Keratinocyte (primary cell): Measurements from ENCODE around the gene PGBD1. TPM values are rescaled to one million over a fixed set of nuclear protein-coding genes. Genes with fewer than 3 reads are reported as not detected.

Experiments
- DNase-seq: peaks from one replicate; pipeline ENCODE4 v3.0.0-alpha.2; 2011; ENCODE audit warnings: low read depth, missing footprints, low spot score
- FAIRE-seq: peaks from 2 replicates; lab custom pipeline; 2011; peaks lifted over from hg19 to GRCh38; lab: Jason Lieb, UNC
- H2AFZ ChIP-seq: 2 replicates; pipeline ENCODE4 v1.6.0; 2012; ENCODE audit warnings: low read length, control low read depth, inconsistent platforms; ENCODE audit not compliant: control insufficient read depth
- H3K27ac ChIP-seq: 2 replicates; pipeline ENCODE4 v1.5.1; 2011; ENCODE audit warnings: low read length; ENCODE audit not compliant: control insufficient read depth, insufficient read depth
- H3K27me3 ChIP-seq: 3 replicates; pipeline ENCODE4 v1.6.0; 2011; ENCODE audit warnings: low read length; ENCODE audit not compliant: control insufficient read depth, insufficient read depth; ENCODE audit errors: extremely low read depth
- H3K36me3 ChIP-seq, 2 experiments: 2 replicates in 1 of 2; 3 replicates in 1 of 2; pipeline ENCODE4 v1.5.1; 2011; ENCODE audit warnings: low read length in 2 of 2, mild to moderate bottlenecking in 1 of 2; ENCODE audit not compliant: control insufficient read depth in 2 of 2, insufficient read depth in 2 of 2; ENCODE audit errors: extremely low read depth in 1 of 2
- H3K4me1 ChIP-seq: 3 replicates; pipeline ENCODE4 v1.5.1; 2011; ENCODE audit warnings: low read length; ENCODE audit not compliant: control insufficient read depth, insufficient read depth; ENCODE audit errors: extremely low read depth
- H3K4me2 ChIP-seq: 3 replicates; pipeline ENCODE4 v1.6.0; 2011; ENCODE audit warnings: low read depth, low read length; ENCODE audit not compliant: control insufficient read depth, insufficient read depth; ENCODE audit errors: extremely low read depth
- H3K4me3 ChIP-seq, 3 experiments: fragments of 200-600 bp in 1 of 3; sonication (generic) in 1 of 3; 2 replicates in 2 of 3; 3 replicates in 1 of 3; pipeline ENCODE4 v1.5.1; 2011 to 2016; ENCODE audit warnings: low read length in 3 of 3, mild to moderate bottlenecking in 3 of 3, control low read depth in 2 of 3, inconsistent platforms in 1 of 3, low read depth in 1 of 3, mixed read lengths in 1 of 3, mixed run types in 1 of 3, moderate library complexity in 1 of 3; ENCODE audit not compliant: control insufficient read depth in 2 of 3, insufficient read depth in 2 of 3; ENCODE audit errors: extremely low read depth in 1 of 3
- H3K79me2 ChIP-seq: 2 replicates; pipeline ENCODE4 v1.6.0; 2012; ENCODE audit warnings: low read length; ENCODE audit not compliant: control insufficient read depth, insufficient read depth
- H3K9ac ChIP-seq: 3 replicates; pipeline ENCODE4 v1.6.0; 2011; ENCODE audit warnings: low read length; ENCODE audit not compliant: control insufficient read depth, insufficient read depth; ENCODE audit errors: extremely low read depth
- H3K9me1 ChIP-seq: 3 replicates; pipeline ENCODE4 v1.6.0; 2011; ENCODE audit warnings: low read length; ENCODE audit not compliant: control insufficient read depth, insufficient read depth; ENCODE audit errors: extremely low read depth
- H3K9me3 ChIP-seq: 2 replicates; pipeline ENCODE4 v1.5.1; 2012; ENCODE audit warnings: low read depth, low read length; ENCODE audit not compliant: control insufficient read depth
- H4K20me1 ChIP-seq: 3 replicates; pipeline ENCODE4 v1.6.0; 2011; ENCODE audit warnings: low read length; ENCODE audit not compliant: control insufficient read depth, insufficient read depth; ENCODE audit errors: extremely low read depth
- CTCF ChIP-seq, 3 experiments: IDR thresholded peaks in 1 of 3; conservative IDR thresholded peaks in 1 of 3; optimal IDR thresholded peaks in 1 of 3; 2 replicates in 2 of 3; 3 replicates in 1 of 3; pipeline versions ENCODE3 to v1.5.1; 2011; ENCODE audit warnings: low read length in 3 of 3, mild to moderate bottlenecking in 3 of 3, moderate library complexity in 2 of 3, control low read depth in 1 of 3, inconsistent platforms in 1 of 3; ENCODE audit not compliant: insufficient read depth in 2 of 3; ENCODE audit errors: extremely low read depth in 1 of 3
- EZH2 ChIP-seq: IDR thresholded peaks from one replicate; pipeline ENCODE4 v1.6.1; 2012; ENCODE audit warnings: inconsistent platforms, mild to moderate bottlenecking, low read length, moderate library complexity
- dilution Hi-C: fragments of 300-500 bp; cut with MboI; formaldehyde crosslinking; loops from one replicate; pipeline ENCODE4 v1.7.0; 2020; ENCODE audit warnings: low sequenced_read_pairs; ENCODE audit not compliant: extremely low pct_ligation_motif_present
- polyA plus RNA-seq, 5 experiments: library from polyadenylated mRNA; depleted of rRNA in 3 of 5; stranded (reverse) in 3 of 5; stranded (forward) in 1 of 5; unstranded in 1 of 5; fragments of >200 nt; gene quantifications; 1 replicate in 1 of 5; 2 replicates in 3 of 5; 3 replicates in 1 of 5; pipeline versions ENCODE4 v1.2.1 to v1.2.3, GENCODE V29; 2011 to 2012; ENCODE audit warnings: missing spikeins in 2 of 5, low read depth in 1 of 5, low replicate concordance in 1 of 5

Gene PGBD1
- polyA plus RNA-seq, 1 donor (not counting 4 experiments of a cell fraction or from before 2014, with no cell fraction given) = 3.1 TPM

DNA sequence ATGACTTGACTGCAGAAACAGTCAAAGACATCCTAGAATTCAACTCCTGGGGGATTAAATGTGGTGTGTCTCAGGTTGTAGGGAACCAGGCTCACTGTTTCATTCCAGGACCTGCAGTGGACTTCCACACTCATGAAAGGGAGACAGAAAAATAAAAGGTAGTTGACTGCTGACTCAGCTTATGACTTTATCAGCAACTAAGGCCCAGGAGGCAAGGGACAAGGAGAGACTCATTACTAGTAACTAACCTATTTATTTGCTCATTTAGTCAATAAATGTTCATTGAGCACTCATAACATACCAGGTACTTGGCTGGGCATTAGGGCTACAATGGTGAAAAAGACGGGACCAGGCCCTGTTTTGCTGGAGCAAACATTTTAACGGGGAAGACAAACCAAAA lies 51.7 kb downstream of the PGBD1 start:
- DNase-seq (no peak), FAIRE-seq (no peak)
- Histone ChIP-seq H3K27me3 (no peaks in the 10 kb centered on the region), H3K36me3 (no peaks in the 10 kb centered on the region), H3K4me2 (no peak overlapping the region), H3K9ac (no peak overlapping the region), H3K79me2 (no peaks in the 10 kb centered on the region), H3K4me1 (peaks cover 13% of the 10 kb centered on the region), H3K9me3 (no peaks in the 10 kb centered on the region), H3K4me3 (no peak overlapping the region), H3K9me1 (no peaks in the 10 kb centered on the region), H4K20me1 (no peaks in the 10 kb centered on the region), H3K27ac (no peak overlapping the region), H2AFZ (no peak overlapping the region)
- dilution Hi-C loops = no loop called here
- TF ChIP-seq CTCF (optimal IDR thresholded peaks at IDR 0.05 in 1 of 3, IDR thresholded peaks at IDR 0.05 in 1 of 3, conservative IDR thresholded peaks at IDR 0.05 in 1 of 3; ENCODE audit: extremely low read depth in 1 of 3, insufficient read depth in 2 of 3, low read length in 3 of 3) (no peak), EZH2 (no peak)

DNA sequence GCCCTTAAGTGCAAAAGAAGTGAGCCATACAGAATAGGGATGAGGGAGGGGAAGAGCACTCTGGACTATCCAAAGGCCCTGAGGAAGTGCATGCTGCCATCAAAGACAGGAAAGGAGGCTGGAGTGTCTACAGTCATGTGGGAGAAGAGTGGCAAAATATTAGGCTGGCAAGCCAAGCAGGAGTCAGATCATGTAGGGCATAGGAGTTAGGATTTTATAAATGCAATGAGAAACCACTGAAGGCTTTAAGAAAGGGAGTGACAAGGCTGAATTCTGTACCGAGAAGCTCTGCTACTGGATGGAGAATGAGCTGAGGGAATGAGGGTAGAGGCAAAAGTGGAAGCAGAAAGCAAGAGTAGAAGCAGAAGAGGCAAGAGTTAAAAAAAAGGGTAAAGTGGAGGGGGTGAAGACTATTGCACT lies 52.2 kb downstream of the PGBD1 start:
- H3K27me3 ChIP-seq = no peaks in the 10 kb centered on the region
- H3K4me1 ChIP-seq = peaks cover 13% of the 10 kb centered on the region
- no peak overlapping the region for H3K9ac ChIP-seq
- no peak overlapping the region for H2AFZ ChIP-seq
- FAIRE-seq = no peak
- no peaks in the 10 kb centered on the region for H4K20me1 ChIP-seq
- H3K79me2 ChIP-seq = no peaks in the 10 kb centered on the region
- no peak overlapping the region for H3K4me2 ChIP-seq
- no peaks in the 10 kb centered on the region for H3K36me3 ChIP-seq
- TF ChIP-seq EZH2 (no peak), CTCF (optimal IDR thresholded peaks at IDR 0.05 in 1 of 3, IDR thresholded peaks at IDR 0.05 in 1 of 3, conservative IDR thresholded peaks at IDR 0.05 in 1 of 3; ENCODE audit: extremely low read depth in 1 of 3, insufficient read depth in 2 of 3, low read length in 3 of 3) (no peak)
- dilution Hi-C loops = no loop called here
- no peak overlapping the region for H3K4me3 ChIP-seq
- no peaks in the 10 kb centered on the region for H3K9me3 ChIP-seq
- no peak overlapping the region for H3K27ac ChIP-seq
- no peaks in the 10 kb centered on the region for H3K9me1 ChIP-seq
- DNase-seq = no peak
